ENCODE measurements around the gene GATC. TPM values are rescaled to one million over a fixed set of nuclear protein-coding genes. Genes with fewer than 3 reads are reported as not detected.

Gene GATC
- total RNA-seq, 2 donors from 2014 or later = 24.5 to 33.2 TPM

DNA sequence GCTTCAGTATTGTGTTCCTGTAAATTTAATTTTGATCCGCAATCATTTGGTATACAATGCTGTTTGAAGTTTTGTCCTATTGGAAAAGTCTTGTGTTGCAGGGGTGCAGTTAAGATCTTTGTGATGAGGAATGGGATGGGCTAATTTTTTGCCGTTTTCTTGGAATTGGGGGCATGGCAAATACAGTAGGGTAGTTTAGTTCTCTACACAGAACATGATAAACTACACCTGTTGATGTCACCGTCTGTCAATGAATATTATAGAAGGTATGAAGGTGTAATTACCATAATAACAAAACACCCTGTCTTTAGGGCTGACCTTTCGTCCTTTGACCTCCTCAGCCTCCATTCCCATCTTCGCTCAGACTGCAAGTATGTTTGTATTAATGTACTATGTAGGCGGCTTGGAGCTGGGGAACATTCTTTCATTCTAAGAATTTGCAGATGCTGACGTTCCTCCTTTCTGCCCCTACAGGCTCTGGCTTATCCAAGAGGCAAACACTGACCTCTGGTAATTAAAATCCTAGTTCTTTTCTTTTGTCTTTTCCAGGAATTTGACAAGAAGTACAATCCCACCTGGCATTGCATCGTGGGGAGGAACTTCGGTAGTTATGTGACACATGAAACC is 51.4 kb downstream of the GATC start:
- 63 to 81% methylated on average over 2 to 8 of the region's 9 CpGs for WGBS, 2 experiments (ENCODE audit: insufficient coverage in 1 of 2, insufficient read length in 1 of 2)
- Histone ChIP-seq H3K27me3 (ENCODE audit: control insufficient read depth, insufficient read depth, low read length, poor library complexity, severe bottlenecking) (no peaks in the 10 kb centered on the region), H3K9ac (ENCODE audit: extremely low read depth, low read length, poor library complexity, severe bottlenecking) (peak overlapping the region; percentile 91), H3K4me1 (ENCODE audit: control insufficient read depth, insufficient read depth, low read length) (peaks cover 3% of the 10 kb centered on the region), H3K4me3 (ENCODE audit: low read length) (peak overlapping the region; percentile 92), H3K27ac (ENCODE audit: low read depth, low read length) (no peak overlapping the region), H3K36me3 (ENCODE audit: control insufficient read depth, insufficient read depth, low read length) (peaks cover 28% of the 10 kb centered on the region), H3K9me3 (ENCODE audit: control insufficient read depth, low read length) (no peaks in the 10 kb centered on the region)
- TF ChIP-seq, protein P1, sequence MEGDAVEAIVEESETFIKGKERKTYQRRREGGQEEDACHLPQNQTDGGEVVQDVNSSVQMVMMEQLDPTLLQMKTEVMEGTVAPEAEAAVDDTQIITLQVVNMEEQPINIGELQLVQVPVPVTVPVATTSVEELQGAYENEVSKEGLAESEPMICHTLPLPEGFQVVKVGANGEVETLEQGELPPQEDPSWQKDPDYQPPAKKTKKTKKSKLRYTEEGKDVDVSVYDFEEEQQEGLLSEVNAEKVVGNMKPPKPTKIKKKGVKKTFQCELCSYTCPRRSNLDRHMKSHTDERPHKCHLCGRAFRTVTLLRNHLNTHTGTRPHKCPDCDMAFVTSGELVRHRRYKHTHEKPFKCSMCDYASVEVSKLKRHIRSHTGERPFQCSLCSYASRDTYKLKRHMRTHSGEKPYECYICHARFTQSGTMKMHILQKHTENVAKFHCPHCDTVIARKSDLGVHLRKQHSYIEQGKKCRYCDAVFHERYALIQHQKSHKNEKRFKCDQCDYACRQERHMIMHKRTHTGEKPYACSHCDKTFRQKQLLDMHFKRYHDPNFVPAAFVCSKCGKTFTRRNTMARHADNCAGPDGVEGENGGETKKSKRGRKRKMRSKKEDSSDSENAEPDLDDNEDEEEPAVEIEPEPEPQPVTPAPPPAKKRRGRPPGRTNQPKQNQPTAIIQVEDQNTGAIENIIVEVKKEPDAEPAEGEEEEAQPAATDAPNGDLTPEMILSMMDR (conservative IDR thresholded peaks at IDR 0.05) = no peak
- no peak for DNase-seq
- Mint-ChIP-seq H3K27ac (peak overlapping the region; percentile 94), H3K36me3 (ENCODE audit: low read depth) (peaks cover 39% of the 10 kb centered on the region), H3K4me1 (peaks cover 29% of the 10 kb centered on the region), H3K9me3 (no peaks in the 10 kb centered on the region), H3K27me3 (ENCODE audit: insufficient read depth) (no peaks in the 10 kb centered on the region), H3K4me3 (peak overlapping the region; percentile 96)

DNA sequence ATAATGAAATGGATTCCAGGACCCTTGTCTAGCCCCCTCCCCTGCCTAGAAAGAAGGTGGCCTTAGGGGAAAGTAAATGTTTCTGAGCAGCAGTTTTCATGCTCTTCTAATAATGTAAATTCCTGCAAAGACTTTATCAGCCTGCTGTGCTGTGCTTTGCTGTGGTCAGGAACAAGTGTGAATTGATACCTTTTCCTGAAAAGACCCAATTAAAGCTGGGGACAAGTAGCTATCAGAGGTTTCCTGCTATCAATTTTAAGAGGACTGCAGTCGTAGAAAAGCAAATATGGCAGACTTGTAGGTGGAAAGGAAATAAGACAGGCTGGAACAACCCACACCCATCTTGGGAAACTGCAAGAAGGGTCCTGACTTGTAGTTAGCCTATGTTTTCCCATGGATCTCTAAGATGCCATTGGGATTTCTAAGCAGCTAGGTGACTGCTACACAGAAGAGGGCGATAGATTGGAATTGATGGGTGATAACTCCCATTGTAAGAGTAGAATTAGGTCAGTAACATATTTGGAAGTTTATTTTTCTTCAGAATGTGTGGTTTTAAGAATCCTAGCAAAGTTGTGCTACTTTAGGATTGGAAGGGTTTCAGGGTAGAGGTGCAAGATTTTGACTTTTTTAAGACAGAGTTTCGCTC is 52.7 kb downstream of the GATC start:
- 85 to 91% methylated on average over 3 of the region's 3 CpGs for WGBS, 2 experiments (ENCODE audit: insufficient coverage in 1 of 2, insufficient read length in 1 of 2)
- Mint-ChIP-seq H3K9me3 (no peaks in the 10 kb centered on the region), H3K4me3 (peak overlapping the region; percentile 96), H3K4me1 (peaks cover 29% of the 10 kb centered on the region), H3K36me3 (ENCODE audit: low read depth) (peaks cover 50% of the 10 kb centered on the region), H3K27ac (no peak overlapping the region), H3K27me3 (ENCODE audit: insufficient read depth) (no peaks in the 10 kb centered on the region)
- Histone ChIP-seq H3K4me3 (ENCODE audit: low read length) (peak overlapping the region; percentile 92), H3K9me3 (ENCODE audit: control insufficient read depth, low read length) (no peaks in the 10 kb centered on the region), H3K4me1 (ENCODE audit: control insufficient read depth, insufficient read depth, low read length) (peaks cover 3% of the 10 kb centered on the region), H3K36me3 (ENCODE audit: control insufficient read depth, insufficient read depth, low read length) (peaks cover 42% of the 10 kb centered on the region), H3K27ac (ENCODE audit: low read depth, low read length) (no peak overlapping the region), H3K9ac (ENCODE audit: extremely low read depth, low read length, poor library complexity, severe bottlenecking) (no peak overlapping the region), H3K27me3 (ENCODE audit: control insufficient read depth, insufficient read depth, low read length, poor library complexity, severe bottlenecking) (no peaks in the 10 kb centered on the region)
- TF ChIP-seq, protein P1 (conservative IDR thresholded peaks at IDR 0.05) = no peak
- no peak for DNase-seq

DNA sequence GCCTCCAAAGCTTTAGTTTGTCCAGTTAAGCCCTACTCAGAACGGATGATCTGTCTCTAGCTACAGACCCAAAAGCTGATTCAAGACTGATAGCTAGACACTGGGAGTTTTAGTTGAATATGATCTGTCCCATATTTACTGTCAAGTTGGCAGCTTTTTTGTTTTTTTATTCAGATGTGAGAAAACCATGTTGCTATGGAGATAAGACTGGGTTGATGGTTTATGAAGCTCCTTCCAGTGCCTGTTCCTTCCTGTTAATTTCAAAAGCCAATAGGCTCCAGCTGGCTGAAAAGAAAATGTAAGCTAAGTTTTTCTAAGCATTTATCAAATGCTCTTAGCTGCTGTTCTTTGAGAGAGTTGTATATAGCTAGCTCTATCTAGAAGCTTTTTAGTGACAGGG is 54.3 kb downstream of the GATC start:
- H3K36me3 ChIP-seq (ENCODE audit: control insufficient read depth, insufficient read depth, low read length) = peaks cover 49% of the 10 kb centered on the region
- H3K9me3 ChIP-seq (ENCODE audit: control insufficient read depth, low read length) = no peaks in the 10 kb centered on the region
- no peaks in the 10 kb centered on the region for H3K27me3 Mint-ChIP-seq (ENCODE audit: insufficient read depth)
- H3K27me3 ChIP-seq (ENCODE audit: control insufficient read depth, insufficient read depth, low read length, poor library complexity, severe bottlenecking) = no peaks in the 10 kb centered on the region
- 100% methylated on average over 1 of the region's 1 CpG for WGBS, 2 experiments (ENCODE audit: insufficient coverage in 1 of 2, insufficient read length in 1 of 2)
- no peak overlapping the region for H3K27ac ChIP-seq (ENCODE audit: low read depth, low read length)
- no peak overlapping the region for H3K4me3 Mint-ChIP-seq
- H3K4me3 ChIP-seq (ENCODE audit: low read length) = no peak overlapping the region
- no peaks in the 10 kb centered on the region for H3K9me3 Mint-ChIP-seq
- DNase-seq = no peak
- TF ChIP-seq, protein P1 (conservative IDR thresholded peaks at IDR 0.05) = no peak
- peaks cover 52% of the 10 kb centered on the region for H3K36me3 Mint-ChIP-seq (ENCODE audit: low read depth)
- no peak overlapping the region for H3K9ac ChIP-seq (ENCODE audit: extremely low read depth, low read length, poor library complexity, severe bottlenecking)
- H3K27ac Mint-ChIP-seq = no peak overlapping the region
- H3K4me1 ChIP-seq (ENCODE audit: control insufficient read depth, insufficient read depth, low read length) = peaks cover 3% of the 10 kb centered on the region
- H3K4me1 Mint-ChIP-seq = peaks cover 22% of the 10 kb centered on the region

Data from endodermal cell (in vitro differentiated cells).